ENCODE data around the gene PTPRQ. TPM values are rescaled to one million over a fixed set of nuclear protein-coding genes. Genes with fewer than 3 reads are reported as not detected.

Gene PTPRQ
- polyA plus RNA-seq, 1 donor (not counting 4 experiments of a cell fraction or from before 2014, with no cell fraction given), result 0.01 TPM

DNA sequence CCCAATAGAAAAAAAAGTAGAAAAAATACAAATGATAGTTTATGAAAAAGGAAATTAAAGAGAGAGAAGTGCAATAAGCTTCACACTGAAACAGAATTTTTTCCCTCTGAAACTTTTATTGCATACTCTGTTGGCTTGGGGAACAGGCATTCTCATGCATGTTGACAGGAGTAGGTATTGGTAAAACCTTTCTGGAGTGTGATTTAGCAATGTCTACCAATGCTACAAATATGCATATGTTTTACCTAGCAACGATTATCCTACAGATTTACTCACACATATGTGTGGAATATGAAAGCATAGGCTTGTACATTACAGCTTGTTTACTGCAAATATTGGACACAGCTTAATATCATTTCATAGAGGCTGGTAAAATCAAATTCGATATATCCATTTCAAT, 137.7 kb downstream of the PTPRQ start:
- no peaks in the 10 kb centered on the region for H3K79me2 ChIP-seq (ENCODE audit: control insufficient read depth, insufficient read depth, low read length)
- H2AFZ ChIP-seq (ENCODE audit: control insufficient read depth, low read length), result no peak overlapping the region
- no peak overlapping the region for H3K27ac ChIP-seq (ENCODE audit: control insufficient read depth, insufficient read depth, low read length)
- no peaks in the 10 kb centered on the region for H3K9me1 ChIP-seq (ENCODE audit: control insufficient read depth, extremely low read depth, insufficient read depth, low read length)
- no peak overlapping the region for H3K9ac ChIP-seq (ENCODE audit: control insufficient read depth, extremely low read depth, insufficient read depth, low read length)
- dilution Hi-C loops (cut with MboI; ENCODE audit: extremely low pct_ligation_motif_present, low sequenced_read_pairs), result no loop called here
- DNase-seq (ENCODE audit: low read depth, low spot score) (no peak), FAIRE-seq (no peak)
- no peak overlapping the region for H3K4me3 ChIP-seq (ENCODE audit: control insufficient read depth in 2 of 3, extremely low read depth in 1 of 3, insufficient read depth in 2 of 3, low read depth in 1 of 3, low read length in 3 of 3)
- no peak overlapping the region for H3K4me2 ChIP-seq (ENCODE audit: control insufficient read depth, extremely low read depth, insufficient read depth, low read depth, low read length)
- no peaks in the 10 kb centered on the region for H3K36me3 ChIP-seq (ENCODE audit: control insufficient read depth in 2 of 2, extremely low read depth in 1 of 2, insufficient read depth in 2 of 2, low read length in 2 of 2)
- peaks cover 7% of the 10 kb centered on the region for H3K4me1 ChIP-seq (ENCODE audit: control insufficient read depth, extremely low read depth, insufficient read depth, low read length)
- TF ChIP-seq, protein P1, sequence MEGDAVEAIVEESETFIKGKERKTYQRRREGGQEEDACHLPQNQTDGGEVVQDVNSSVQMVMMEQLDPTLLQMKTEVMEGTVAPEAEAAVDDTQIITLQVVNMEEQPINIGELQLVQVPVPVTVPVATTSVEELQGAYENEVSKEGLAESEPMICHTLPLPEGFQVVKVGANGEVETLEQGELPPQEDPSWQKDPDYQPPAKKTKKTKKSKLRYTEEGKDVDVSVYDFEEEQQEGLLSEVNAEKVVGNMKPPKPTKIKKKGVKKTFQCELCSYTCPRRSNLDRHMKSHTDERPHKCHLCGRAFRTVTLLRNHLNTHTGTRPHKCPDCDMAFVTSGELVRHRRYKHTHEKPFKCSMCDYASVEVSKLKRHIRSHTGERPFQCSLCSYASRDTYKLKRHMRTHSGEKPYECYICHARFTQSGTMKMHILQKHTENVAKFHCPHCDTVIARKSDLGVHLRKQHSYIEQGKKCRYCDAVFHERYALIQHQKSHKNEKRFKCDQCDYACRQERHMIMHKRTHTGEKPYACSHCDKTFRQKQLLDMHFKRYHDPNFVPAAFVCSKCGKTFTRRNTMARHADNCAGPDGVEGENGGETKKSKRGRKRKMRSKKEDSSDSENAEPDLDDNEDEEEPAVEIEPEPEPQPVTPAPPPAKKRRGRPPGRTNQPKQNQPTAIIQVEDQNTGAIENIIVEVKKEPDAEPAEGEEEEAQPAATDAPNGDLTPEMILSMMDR (optimal IDR thresholded peaks at IDR 0.05 in 1 of 3, IDR thresholded peaks at IDR 0.05 in 1 of 3, conservative IDR thresholded peaks at IDR 0.05 in 1 of 3; ENCODE audit: extremely low read depth in 1 of 3, insufficient read depth in 2 of 3, low read length in 3 of 3), result no peak
- no peak for TF ChIP-seq EZH2 (IDR thresholded peaks at IDR 0.05; ENCODE audit: low read length)
- no peaks in the 10 kb centered on the region for H3K27me3 ChIP-seq (ENCODE audit: control insufficient read depth, extremely low read depth, insufficient read depth, low read length)
- H4K20me1 ChIP-seq (ENCODE audit: control insufficient read depth, extremely low read depth, insufficient read depth, low read length), result no peaks in the 10 kb centered on the region
- H3K9me3 ChIP-seq (ENCODE audit: control insufficient read depth, low read depth, low read length), result no peaks in the 10 kb centered on the region

DNA sequence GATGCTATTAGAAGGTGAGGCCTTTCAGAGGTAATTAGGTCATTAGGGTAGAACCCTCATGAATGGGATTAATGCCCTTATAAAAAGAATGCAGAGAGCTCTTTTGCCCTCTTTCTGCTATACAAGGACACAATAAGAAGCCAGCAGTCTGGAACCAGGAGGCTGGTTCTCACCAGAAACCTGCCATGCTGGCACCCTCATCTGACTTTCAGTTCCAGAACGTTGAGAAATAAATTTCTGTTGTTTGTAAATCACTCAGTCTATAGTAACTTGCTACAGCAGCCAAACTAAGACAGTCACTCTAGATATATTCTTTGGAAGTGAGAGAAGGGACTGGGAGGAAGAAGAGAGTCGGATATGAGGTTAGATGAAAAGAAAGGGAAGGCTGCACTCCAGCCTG, 138.4 kb downstream of the PTPRQ start:
- Histone ChIP-seq H3K27me3 (ENCODE audit: control insufficient read depth, extremely low read depth, insufficient read depth, low read length) (no peaks in the 10 kb centered on the region), H3K79me2 (ENCODE audit: control insufficient read depth, insufficient read depth, low read length) (no peaks in the 10 kb centered on the region), H3K9me3 (ENCODE audit: control insufficient read depth, low read depth, low read length) (no peaks in the 10 kb centered on the region), H3K36me3 (ENCODE audit: control insufficient read depth in 2 of 2, extremely low read depth in 1 of 2, insufficient read depth in 2 of 2, low read length in 2 of 2) (no peaks in the 10 kb centered on the region), H3K27ac (ENCODE audit: control insufficient read depth, insufficient read depth, low read length) (no peak overlapping the region), H3K4me1 (ENCODE audit: control insufficient read depth, extremely low read depth, insufficient read depth, low read length) (peaks cover 7% of the 10 kb centered on the region), H3K9me1 (ENCODE audit: control insufficient read depth, extremely low read depth, insufficient read depth, low read length) (no peaks in the 10 kb centered on the region), H3K4me2 (ENCODE audit: control insufficient read depth, extremely low read depth, insufficient read depth, low read depth, low read length) (no peak overlapping the region), H3K9ac (ENCODE audit: control insufficient read depth, extremely low read depth, insufficient read depth, low read length) (no peak overlapping the region), H3K4me3 (ENCODE audit: control insufficient read depth in 2 of 3, extremely low read depth in 1 of 3, insufficient read depth in 2 of 3, low read depth in 1 of 3, low read length in 3 of 3) (no peak overlapping the region), H2AFZ (ENCODE audit: control insufficient read depth, low read length) (no peak overlapping the region), H4K20me1 (ENCODE audit: control insufficient read depth, extremely low read depth, insufficient read depth, low read length) (no peaks in the 10 kb centered on the region)
- no peak for DNase-seq (ENCODE audit: low read depth, low spot score)
- TF ChIP-seq EZH2 (IDR thresholded peaks at IDR 0.05; ENCODE audit: low read length), result no peak
- TF ChIP-seq, protein P1 (optimal IDR thresholded peaks at IDR 0.05 in 1 of 3, IDR thresholded peaks at IDR 0.05 in 1 of 3, conservative IDR thresholded peaks at IDR 0.05 in 1 of 3; ENCODE audit: extremely low read depth in 1 of 3, insufficient read depth in 2 of 3, low read length in 3 of 3), result no peak
- no peak for FAIRE-seq
- dilution Hi-C loops (cut with MboI; ENCODE audit: extremely low pct_ligation_motif_present, low sequenced_read_pairs), result no loop called here

Measured in keratinocyte (primary cell).